ENCODE measurements around the gene STX4.

DNA sequence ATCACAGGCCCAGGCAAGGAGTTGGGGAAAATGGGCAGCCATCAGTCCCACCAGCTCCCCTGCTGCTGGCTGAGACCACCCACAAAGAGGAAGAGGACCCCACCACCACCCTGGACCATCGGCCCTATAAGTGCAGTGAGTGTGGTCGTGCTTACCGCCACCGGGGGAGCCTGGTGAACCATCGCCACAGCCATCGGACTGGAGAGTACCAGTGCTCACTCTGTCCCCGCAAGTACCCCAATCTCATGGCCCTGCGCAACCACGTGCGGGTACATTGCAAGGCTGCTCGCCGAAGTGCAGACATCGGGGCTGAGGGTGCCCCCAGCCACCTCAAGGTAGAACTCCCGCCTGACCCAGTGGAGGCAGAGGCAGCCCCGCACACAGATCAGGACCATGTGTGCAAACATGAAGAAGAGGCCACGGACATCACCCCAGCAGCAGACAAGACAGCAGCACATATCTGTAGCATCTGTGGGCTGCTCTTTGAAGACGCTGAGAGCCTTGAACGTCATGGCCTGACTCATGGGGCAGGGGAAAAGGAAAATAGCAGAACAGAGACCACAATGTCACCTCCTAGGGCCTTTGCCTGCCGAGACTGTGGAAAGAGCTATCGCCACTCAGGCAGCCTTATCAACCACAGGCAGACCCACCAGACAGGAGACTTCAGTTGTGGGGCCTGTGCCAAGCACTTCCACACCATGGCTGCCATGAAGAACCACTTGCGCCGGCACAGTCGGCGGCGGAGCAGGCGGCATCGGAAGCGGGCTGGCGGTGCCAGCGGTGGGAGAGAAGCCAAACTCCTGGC, 44.4 kb downstream of the STX4 start:
- TF ChIP-seq, protein P1, sequence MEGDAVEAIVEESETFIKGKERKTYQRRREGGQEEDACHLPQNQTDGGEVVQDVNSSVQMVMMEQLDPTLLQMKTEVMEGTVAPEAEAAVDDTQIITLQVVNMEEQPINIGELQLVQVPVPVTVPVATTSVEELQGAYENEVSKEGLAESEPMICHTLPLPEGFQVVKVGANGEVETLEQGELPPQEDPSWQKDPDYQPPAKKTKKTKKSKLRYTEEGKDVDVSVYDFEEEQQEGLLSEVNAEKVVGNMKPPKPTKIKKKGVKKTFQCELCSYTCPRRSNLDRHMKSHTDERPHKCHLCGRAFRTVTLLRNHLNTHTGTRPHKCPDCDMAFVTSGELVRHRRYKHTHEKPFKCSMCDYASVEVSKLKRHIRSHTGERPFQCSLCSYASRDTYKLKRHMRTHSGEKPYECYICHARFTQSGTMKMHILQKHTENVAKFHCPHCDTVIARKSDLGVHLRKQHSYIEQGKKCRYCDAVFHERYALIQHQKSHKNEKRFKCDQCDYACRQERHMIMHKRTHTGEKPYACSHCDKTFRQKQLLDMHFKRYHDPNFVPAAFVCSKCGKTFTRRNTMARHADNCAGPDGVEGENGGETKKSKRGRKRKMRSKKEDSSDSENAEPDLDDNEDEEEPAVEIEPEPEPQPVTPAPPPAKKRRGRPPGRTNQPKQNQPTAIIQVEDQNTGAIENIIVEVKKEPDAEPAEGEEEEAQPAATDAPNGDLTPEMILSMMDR (IDR thresholded peaks at IDR 0.05), result no peak
- TF ChIP-seq POLR2A (IDR thresholded peaks at IDR 0.05), result no peak

Data from Peyer's patch (tissue), 4 donors.